Skeletal muscle tissue (tissue), 4 donors: ENCODE data around the gene MAP7D3. TPM values are rescaled to one million over a fixed set of nuclear protein-coding genes. Genes with fewer than 3 reads are reported as not detected.

ENCODE experiments used
- H3K27ac ChIP-seq: one replicate; pipeline ENCODE4 v1.7.0; 2013; ENCODE audit warnings: mild to moderate bottlenecking, low read depth, low read length, inconsistent platforms
- H3K27me3 ChIP-seq, 3 donors: one replicate each; pipeline ENCODE4 v1.7.0; 2013; ENCODE audit warnings: low read length in 3 of 3; ENCODE audit not compliant: control insufficient read depth in 3 of 3, insufficient read depth in 3 of 3
- H3K36me3 ChIP-seq, 3 donors: one replicate each; pipeline ENCODE4 v1.7.0; 2013; ENCODE audit warnings: low read length in 3 of 3; ENCODE audit not compliant: control insufficient read depth in 3 of 3, insufficient read depth in 3 of 3
- H3K4me1 ChIP-seq, 3 donors: one replicate each; pipeline ENCODE4 v1.7.0; 2013; ENCODE audit warnings: low read length in 3 of 3, mild to moderate bottlenecking in 3 of 3; ENCODE audit not compliant: control insufficient read depth in 3 of 3, insufficient read depth in 3 of 3
- H3K4me3 ChIP-seq, 3 donors: one replicate each; pipeline ENCODE4 v1.7.0; 2013; ENCODE audit warnings: low read length in 3 of 3
- H3K9ac ChIP-seq, 3 donors: one replicate each; pipeline ENCODE4 v1.7.0; 2013; ENCODE audit warnings: low read length in 3 of 3, mild to moderate bottlenecking in 3 of 3, moderate library complexity in 2 of 3, low read depth in 1 of 3
- H3K9me3 ChIP-seq, 3 donors: one replicate each; pipeline ENCODE4 v1.7.0; 2013; ENCODE audit warnings: low read length in 3 of 3; ENCODE audit not compliant: control insufficient read depth in 3 of 3
- total RNA-seq: library from RNA; depleted of rRNA; stranded (reverse); fragments of >200 nt; gene quantifications from one replicate; pipeline ENCODE4 v1.2.3, GENCODE V29; 2014
- donor health status: Osteomylitis.

Gene MAP7D3
- total RNA-seq, 1 donor from 2014 or later = 6.3 TPM

- Histone ChIP-seq H3K27ac (no peak overlapping the region), H3K36me3 (no peaks in the 10 kb centered on the region), H3K4me1 (no peaks in the 10 kb centered on the region), H3K27me3 (no peaks in the 10 kb centered on the region), H3K4me3 (no peak overlapping the region), H3K9ac (no peak overlapping the region), H3K9me3 (no peaks in the 10 kb centered on the region)
These were observed 20.1 kb upstream of the MAP7D3 start for GRCh38 chrX:136271300-136271699.

GRCh38 chrX:136269921-136270320, 18.7 kb upstream of the MAP7D3 start:
- H3K27ac ChIP-seq = no peak overlapping the region
- no peaks in the 10 kb centered on the region for H3K4me1 ChIP-seq
- H3K36me3 ChIP-seq = no peaks in the 10 kb centered on the region
- H3K4me3 ChIP-seq = no peak overlapping the region
- no peaks in the 10 kb centered on the region for H3K9me3 ChIP-seq
- no peaks in the 10 kb centered on the region for H3K27me3 ChIP-seq
- no peak overlapping the region for H3K9ac ChIP-seq

DNA sequence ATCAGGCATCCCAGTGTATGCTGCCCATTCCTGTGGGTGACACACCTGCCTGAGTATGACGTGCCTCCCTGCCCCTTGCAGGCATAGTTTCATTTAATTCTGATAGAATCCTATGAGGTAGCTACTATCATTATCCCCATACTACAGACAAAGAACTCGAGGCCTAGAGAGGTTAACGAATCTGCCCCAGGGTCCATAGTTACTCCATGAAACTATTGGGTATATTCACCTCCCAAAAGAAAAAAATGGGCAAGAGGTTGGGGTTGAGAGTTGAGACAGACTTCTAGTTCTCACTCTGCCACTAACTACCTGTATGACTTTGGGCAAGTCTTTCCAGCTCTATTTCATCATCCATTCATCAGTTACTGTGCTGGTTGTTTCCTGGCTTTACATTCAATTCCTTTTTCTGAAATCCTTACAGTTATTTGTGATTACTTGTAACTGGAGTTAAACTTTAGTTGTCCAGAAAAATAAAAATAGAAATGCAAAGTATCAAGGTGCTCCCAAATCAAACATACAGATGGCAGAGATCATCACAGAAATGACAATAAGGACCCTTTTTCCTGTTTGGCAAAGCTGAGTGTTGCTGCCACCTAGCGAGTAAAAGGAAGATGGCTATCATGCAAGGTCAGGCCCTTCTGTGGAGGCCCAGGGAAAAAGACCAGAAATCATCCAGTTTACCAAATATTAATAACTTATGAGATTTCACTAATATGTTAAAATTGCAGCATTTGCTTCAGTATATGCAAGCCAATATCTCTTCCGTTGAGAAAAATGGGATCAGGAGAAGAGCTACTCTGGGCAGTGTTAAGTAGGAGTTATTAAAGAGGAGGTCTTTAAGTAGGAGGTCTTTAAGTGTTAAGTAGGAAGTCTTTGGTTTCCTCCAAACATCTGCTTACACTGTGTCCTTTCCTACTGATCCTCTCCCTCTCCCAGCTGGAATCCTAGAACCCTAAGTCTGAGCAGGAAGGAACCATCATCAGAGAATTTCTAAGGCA, 17.1 kb upstream of the MAP7D3 start:
- Histone ChIP-seq H3K9me3 (no peaks in the 10 kb centered on the region), H3K27ac (no peak overlapping the region), H3K4me1 (no peaks in the 10 kb centered on the region), H3K9ac (no peak overlapping the region), H3K27me3 (no peaks in the 10 kb centered on the region), H3K4me3 (no peak overlapping the region), H3K36me3 (no peaks in the 10 kb centered on the region)

GRCh38 chrX:136266828-136267227, 15.6 kb upstream of the MAP7D3 start:
- no peak overlapping the region for H3K27ac ChIP-seq
- no peaks in the 10 kb centered on the region for H3K27me3 ChIP-seq
- H3K9me3 ChIP-seq = no peaks in the 10 kb centered on the region
- H3K4me1 ChIP-seq = no peaks in the 10 kb centered on the region
- no peak overlapping the region for H3K9ac ChIP-seq
- H3K36me3 ChIP-seq = no peaks in the 10 kb centered on the region
- no peak overlapping the region for H3K4me3 ChIP-seq

DNA sequence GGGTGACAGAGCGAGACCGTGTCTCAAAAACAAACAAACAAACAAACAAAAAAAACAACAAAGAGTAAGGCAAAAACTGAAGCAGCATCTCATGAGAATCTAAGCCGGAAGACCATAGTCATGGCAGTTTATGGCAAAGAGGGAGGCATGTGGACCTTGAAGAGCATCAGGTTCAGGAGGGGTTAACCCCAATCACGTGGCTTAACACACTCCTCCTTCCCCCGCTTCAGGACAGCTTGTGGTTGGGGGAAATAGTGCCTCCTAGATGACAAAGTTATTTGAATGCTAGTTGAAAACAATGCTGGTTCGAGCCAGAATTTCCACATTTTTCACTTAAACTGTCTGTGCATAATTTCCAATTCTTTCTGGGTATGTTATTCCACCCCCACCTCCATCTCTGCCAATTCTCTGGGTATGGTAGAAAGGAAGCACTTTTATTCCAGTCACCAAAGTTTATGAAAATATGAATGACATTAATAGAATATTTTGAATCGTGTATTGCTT, 11.7 kb upstream of the MAP7D3 start:
- no peak overlapping the region for H3K27ac ChIP-seq
- H3K4me3 ChIP-seq = no peak overlapping the region
- H3K9ac ChIP-seq = no peak overlapping the region
- no peaks in the 10 kb centered on the region for H3K27me3 ChIP-seq
- H3K36me3 ChIP-seq = no peaks in the 10 kb centered on the region
- H3K9me3 ChIP-seq = no peaks in the 10 kb centered on the region
- no peaks in the 10 kb centered on the region for H3K4me1 ChIP-seq

DNA sequence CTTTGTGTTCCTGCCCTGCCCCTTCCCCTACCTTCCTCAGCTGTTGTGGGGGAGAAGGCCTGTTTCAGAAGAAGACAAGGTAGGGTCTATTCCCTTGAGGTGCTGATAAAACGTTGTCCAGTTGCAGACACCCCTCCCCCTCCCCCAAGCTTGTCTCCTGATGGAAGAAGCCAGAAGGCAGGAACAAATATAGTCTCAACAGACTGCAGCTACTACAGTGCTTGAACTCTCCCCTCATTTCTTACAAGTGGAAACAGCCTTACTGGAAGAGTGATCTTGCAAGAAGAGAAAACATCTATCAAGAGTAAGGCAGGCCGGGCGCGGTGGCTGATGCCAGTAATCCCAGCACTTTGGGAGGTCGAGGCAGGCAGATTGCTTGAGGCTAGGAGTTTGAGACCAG, 11.0 kb upstream of the MAP7D3 start:
- H3K27ac ChIP-seq = no peak overlapping the region
- H3K9me3 ChIP-seq = no peaks in the 10 kb centered on the region
- no peaks in the 10 kb centered on the region for H3K27me3 ChIP-seq
- H3K36me3 ChIP-seq = no peaks in the 10 kb centered on the region
- H3K4me1 ChIP-seq = no peaks in the 10 kb centered on the region
- no peak overlapping the region for H3K4me3 ChIP-seq
- H3K9ac ChIP-seq = no peak overlapping the region

DNA sequence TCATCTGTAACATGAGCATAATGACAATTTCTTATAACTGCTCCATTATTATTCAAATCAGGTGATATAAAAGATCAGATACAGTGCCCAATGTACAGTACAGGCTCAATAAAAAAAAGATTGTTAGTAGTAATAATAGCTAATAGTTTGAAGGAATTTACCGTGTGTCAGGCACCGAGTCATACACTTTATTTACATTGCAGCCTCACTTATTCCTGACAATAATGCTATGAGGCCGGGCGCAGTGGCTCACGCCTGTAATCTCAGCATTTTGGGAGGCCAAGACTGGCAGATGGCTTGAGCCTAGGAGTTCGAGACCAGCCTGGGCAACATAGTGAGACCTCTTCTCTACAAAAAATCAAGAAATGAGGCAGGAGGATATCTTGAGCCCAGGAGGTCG, 10.1 kb upstream of the MAP7D3 start:
- H3K36me3 ChIP-seq = no peaks in the 10 kb centered on the region
- no peak overlapping the region for H3K27ac ChIP-seq
- H3K27me3 ChIP-seq = no peaks in the 10 kb centered on the region
- no peak overlapping the region for H3K9ac ChIP-seq
- H3K9me3 ChIP-seq = no peaks in the 10 kb centered on the region
- H3K4me1 ChIP-seq = no peaks in the 10 kb centered on the region
- H3K4me3 ChIP-seq = no peak overlapping the region

- no peak overlapping the region for H3K4me3 ChIP-seq
- H3K9ac ChIP-seq = no peak overlapping the region
- peak overlapping the region; percentile 41 for H3K27ac ChIP-seq
- H3K9me3 ChIP-seq = no peaks in the 10 kb centered on the region
- no peaks in the 10 kb centered on the region for H3K4me1 ChIP-seq
- no peaks in the 10 kb centered on the region for H3K36me3 ChIP-seq
- no peaks in the 10 kb centered on the region for H3K27me3 ChIP-seq
These were observed 9.6 kb upstream of the MAP7D3 start for GRCh38 chrX:136260776-136261175.

DNA sequence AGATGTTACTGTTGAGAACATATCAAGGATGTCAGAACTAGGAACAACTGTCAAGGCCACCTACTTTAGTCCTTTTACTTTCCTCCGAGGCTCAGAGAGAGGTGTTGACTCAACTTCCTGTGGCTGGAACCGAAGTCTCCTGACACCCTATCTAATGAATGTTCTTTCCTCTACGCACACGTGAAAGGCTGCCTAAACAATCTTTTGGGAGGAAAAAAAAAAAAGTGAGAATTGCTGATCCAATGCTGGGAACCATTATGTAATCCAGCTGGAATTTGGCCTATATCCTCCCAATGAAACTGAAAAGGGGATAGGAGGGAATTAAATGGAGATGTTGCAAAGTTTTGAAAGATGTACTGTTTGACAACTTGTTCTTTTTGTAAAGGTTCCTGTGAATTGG, 8.3 kb upstream of the MAP7D3 start:
- Histone ChIP-seq H3K27ac (peak overlapping the region; percentile 41), H3K9me3 (no peaks in the 10 kb centered on the region), H3K9ac (no peak overlapping the region), H3K36me3 (no peaks in the 10 kb centered on the region), H3K4me3 (no peak overlapping the region), H3K27me3 (no peaks in the 10 kb centered on the region), H3K4me1 (no peaks in the 10 kb centered on the region)

DNA sequence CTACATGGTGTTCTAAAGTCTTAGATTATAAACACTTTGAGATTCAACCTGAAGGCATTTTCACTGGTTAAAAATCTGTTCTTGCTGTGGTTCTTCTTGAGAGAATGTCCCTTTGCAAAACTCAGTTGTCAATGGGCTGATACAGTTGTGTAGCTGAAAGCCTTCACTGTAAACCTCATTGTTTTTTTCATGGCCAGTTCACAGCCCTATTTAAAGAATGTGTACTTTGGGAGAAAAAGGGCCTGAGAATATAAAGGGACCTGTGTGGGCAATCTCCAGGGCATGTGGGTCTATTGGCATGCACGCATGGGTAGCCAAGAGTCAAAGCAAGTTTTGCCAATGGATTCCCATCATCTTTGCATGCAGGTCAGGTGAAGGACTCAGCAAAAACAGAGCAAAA, 7.8 kb upstream of the MAP7D3 start:
- H3K9me3 ChIP-seq = no peaks in the 10 kb centered on the region
- no peaks in the 10 kb centered on the region for H3K36me3 ChIP-seq
- H3K27ac ChIP-seq = no peak overlapping the region
- no peak overlapping the region for H3K4me3 ChIP-seq
- H3K27me3 ChIP-seq = no peaks in the 10 kb centered on the region
- no peak overlapping the region for H3K9ac ChIP-seq
- H3K4me1 ChIP-seq = no peaks in the 10 kb centered on the region
